Measurements from ENCODE around the gene TWF2. TPM values are rescaled to one million over a fixed set of nuclear protein-coding genes. Genes with fewer than 3 reads are reported as not detected.

Gene TWF2
- total and polyA plus RNA-seq, 9 of the 15 experiments (the other 6 are each of a cell fraction or from before 2014, with no cell fraction given) = 0.11 to 61.9 (median 29.7) TPM

GRCh38 chr3:52230889-52231499 is 8.0 kb downstream of the TWF2 start:
- H3K9ac ChIP-seq (ENCODE audit: insufficient read depth in 1 of 2, low read depth in 2 of 2, low read length in 2 of 2) = no peak overlapping the region; a peak in 1 of 4 replicates
- H3K36me3 ChIP-seq (ENCODE audit: control insufficient read depth, insufficient read depth, low read length) = peaks cover 34% of the 10 kb centered on the region; the same call in 2 of the 3 replicates
- H3K27me3 ChIP-seq (ENCODE audit: control insufficient read depth in 2 of 2, insufficient read depth in 2 of 2, low read length in 2 of 2) = no peaks in the 10 kb centered on the region
- 86% methylated on average over 11 of the region's 16 CpGs for WGBS (ENCODE audit: insufficient coverage, low coverage, missing lambda C conversion rate)
- no peaks in the 10 kb centered on the region for H3K9me3 ChIP-seq (replicated peaks; ENCODE audit: control insufficient read depth, insufficient read depth, low read depth, low read length)
- H2AFZ ChIP-seq (ENCODE audit: low read depth, low read length) = no peak overlapping the region
- no peak overlapping the region for H3K27ac ChIP-seq (ENCODE audit: extremely low read depth, low read depth, low read length)
- H3K4me3 ChIP-seq = no peak overlapping the region
- CTCF ChIA-PET (ENCODE audit: low intra/inter-chr PET ratio) = interaction anchor here (0.8 to 3.2 kb wide), 5 partner anchors 47 to 155 kb away, joined by 3 to 18 read pairs (median 4); partner anchors contain the start of gene WDR82
- no peaks in the 10 kb centered on the region; the same call in 1 of the 2 replicates for H4K20me1 ChIP-seq (replicated peaks; ENCODE audit: control insufficient read depth, insufficient read depth, low read length)
- intact Hi-C loops (cut with micrococcal nuclease) = loop anchor here (5.0 kb wide), 1 partner anchor 106 kb away; no protein-coding TSS in a partner anchor
- POLR2A ChIA-PET = interaction anchor here (1.0 to 1.1 kb wide), 3 partner anchors 15 to 109 kb away, joined by 5 to 8 read pairs (median 6); partner anchors contain the start of gene POC1A
- TF ChIP-seq U2AF1 (optimal IDR thresholded peaks at IDR 0.05; ENCODE audit: low read depth, low read length) (no peak), HNRNPL (IDR thresholded peaks at IDR 0.05; ENCODE audit: low read depth, low read length) (no peak), HIVEP1 (CRISPR knock-in tag; IDR thresholded peaks at IDR 0.05) (no peak), ZC3H8 (IDR thresholded peaks at IDR 0.05) (no peak), HOXB6 (CRISPR knock-in tag; IDR thresholded peaks at IDR 0.05; ENCODE audit: borderline replicate concordance) (no peak), HMG20A (CRISPR knock-in tag; conservative IDR thresholded peaks at IDR 0.05) (no peak), ZNF253 (CRISPR knock-in tag; conservative IDR thresholded peaks at IDR 0.05) (no peak), PML (IDR thresholded peaks at IDR 0.05; ENCODE audit: low read length) (no peak), MIER1 (IDR thresholded peaks at IDR 0.05; ENCODE audit: low read depth) (no peak), CREB5 (CRISPR knock-in tag; IDR thresholded peaks at IDR 0.05) (no peak), CEBPB (tag; IDR thresholded peaks at IDR 0.05) (no peak), PPARD (CRISPR knock-in tag; IDR thresholded peaks at IDR 0.05) (no peak), NR4A1 (CRISPR knock-in tag; IDR thresholded peaks at IDR 0.05) (no peak), NR4A1 (tag; IDR thresholded peaks at IDR 0.05) (no peak), ZNF830 (CRISPR knock-in tag; IDR thresholded peaks at IDR 0.05) (no peak), ZNF124 (CRISPR knock-in tag; IDR thresholded peaks at IDR 0.05) (no peak), SRSF9 (IDR thresholded peaks at IDR 0.05; ENCODE audit: borderline replicate concordance, low read depth, low read length) (no peak), ILF3 (IDR thresholded peaks at IDR 0.05; ENCODE audit: borderline replicate concordance) (no peak), KLF16 (IDR thresholded peaks at IDR 0.05) (no peak), ZNF146 (CRISPR knock-in tag; IDR thresholded peaks at IDR 0.05; ENCODE audit: unreplicated experiment) (no peak)
- TF ChIP-seq, protein P1, sequence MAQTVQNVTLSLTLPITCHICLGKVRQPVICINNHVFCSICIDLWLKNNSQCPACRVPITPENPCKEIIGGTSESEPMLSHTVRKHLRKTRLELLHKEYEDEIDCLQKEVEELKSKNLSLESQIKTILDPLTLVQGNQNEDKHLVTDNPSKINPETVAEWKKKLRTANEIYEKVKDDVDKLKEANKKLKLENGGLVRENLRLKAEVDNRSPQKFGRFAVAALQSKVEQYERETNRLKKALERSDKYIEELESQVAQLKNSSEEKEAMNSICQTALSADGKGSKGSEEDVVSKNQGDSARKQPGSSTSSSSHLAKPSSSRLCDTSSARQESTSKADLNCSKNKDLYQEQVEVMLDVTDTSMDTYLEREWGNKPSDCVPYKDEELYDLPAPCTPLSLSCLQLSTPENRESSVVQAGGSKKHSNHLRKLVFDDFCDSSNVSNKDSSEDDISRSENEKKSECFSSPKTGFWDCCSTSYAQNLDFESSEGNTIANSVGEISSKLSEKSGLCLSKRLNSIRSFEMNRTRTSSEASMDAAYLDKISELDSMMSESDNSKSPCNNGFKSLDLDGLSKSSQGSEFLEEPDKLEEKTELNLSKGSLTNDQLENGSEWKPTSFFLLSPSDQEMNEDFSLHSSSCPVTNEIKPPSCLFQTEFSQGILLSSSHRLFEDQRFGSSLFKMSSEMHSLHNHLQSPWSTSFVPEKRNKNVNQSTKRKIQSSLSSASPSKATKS (CRISPR knock-in tag; IDR thresholded peaks at IDR 0.05) = no peak
- H3K4me2 ChIP-seq (ENCODE audit: insufficient read depth, low read length) = no peak overlapping the region
- no peaks in the 10 kb centered on the region for H3K9me1 ChIP-seq (ENCODE audit: control insufficient read depth, insufficient read depth, low read length)
- in situ Hi-C loops (cut with MboI) = no loop called here
- ATAC-seq (no peak), FAIRE-seq (no peak), DNase-seq (ENCODE audit: extremely low read depth in 1 of 4, low spot score in 3 of 4) (no peak)
- H3K4me1 ChIP-seq (replicated peaks in 1 of 2; ENCODE audit: control insufficient read depth in 2 of 2, insufficient read depth in 2 of 2, low read length in 2 of 2) = peaks cover 0 to 49% of the 10 kb centered on the region in 2 experiments; a peak in 3 of 5 replicates
- peaks cover 5% of the 10 kb centered on the region; the same call in 2 of the 3 replicates for H3K79me2 ChIP-seq (ENCODE audit: control insufficient read depth, insufficient read depth, low read length)
- no TSS peak for BruUV-seq (replicated peaks)

Measured in K562 (cell line).